ENCODE measurements around the gene ACP2.
"Not testable (repeated sequence)": the region's sequence is repeated elsewhere in the genome, so short reads cannot be mapped to it uniquely, and the experiment has no call there.

- not testable (repeated sequence) for TF ChIP-seq CTCF (IDR thresholded peaks at IDR 0.05); EZH2 (IDR thresholded peaks at IDR 0.05; ENCODE audit: borderline replicate concordance, insufficient read depth, low read depth, low read length, poor library complexity, severe bottlenecking)
Observed at GRCh38 chr11:47208008-47208552, 40.5 kb downstream of the ACP2 start.

All from B cell (primary cell).